Left lung (tissue), 10 donors: ENCODE results near the gene FBXW5. TPM values are rescaled to one million over a fixed set of nuclear protein-coding genes. Genes with fewer than 3 reads are reported as not detected.

Experiments
- ATAC-seq: fragments of 200-7000 bp; cut with Tn5 transposase; one replicate; pipeline ENCODE4 v1.9.1; 2020; ENCODE audit warnings: moderate library complexity
- DNase-seq, 4 donors: peaks; one replicate each; pipeline ENCODE4 v3.0.0-alpha.2; 2013 to 2020
- H3K27ac ChIP-seq, 2 donors: fragments of 200-600 bp; sonication (generic) in 1 of 2; one replicate each; pipeline versions ENCODE4 v1.5.0 to v1.8.0; 2020 to 2021
- H3K27me3 ChIP-seq, 2 donors: fragments of 200-600 bp; sonication (generic) in 1 of 2; one replicate each; pipeline versions ENCODE4 v1.5.0 to v1.8.0; 2020 to 2021
- H3K36me3 ChIP-seq, 2 donors: fragments of 200-600 bp; sonication (generic) in 1 of 2; one replicate each; pipeline versions ENCODE4 v1.5.0 to v1.8.0; 2020 to 2021
- H3K4me1 ChIP-seq, 2 donors: fragments of 200-600 bp; one replicate each; pipeline ENCODE4 v1.8.0; 2021
- H3K4me3 ChIP-seq, 2 donors: fragments of 200-600 bp; sonication (generic) in 1 of 2; one replicate each; pipeline versions ENCODE4 v1.5.0 to v1.8.0; 2020 to 2021; ENCODE audit warnings: mild to moderate bottlenecking in 1 of 2
- H3K9me3 ChIP-seq, 2 donors: fragments of 200-600 bp; sonication (generic) in 1 of 2; one replicate each; pipeline versions ENCODE4 v1.5.0 to v1.8.0; 2020 to 2021
- intact Hi-C, 2 donors: fragments of 100-400 bp; cut with DNase I; formaldehyde crosslinking; loops; one replicate each; pipeline versions ENCODE4 v1.11.2 to v1.14.2; 2022
- polyA plus RNA-seq, 6 donors: library from polyadenylated mRNA; unstranded; fragments of 120-200 nt; gene quantifications; one replicate each; pipeline ENCODE4 v1.2.1, GENCODE V29; 2013; ENCODE audit not compliant: insufficient read length in 6 of 6
- total RNA-seq, 2 donors: library from RNA; stranded (reverse); fragmentation: NEBNext Ultra II Directional; extraction: Animal tissue kit (Norgen Biotek cat#: 25700); gene quantifications; one replicate each; pipeline ENCODE4 v1.2.1, GENCODE V29; 2021
- TF ChIP-seq, protein P1 (sequence below), 2 donors: fragments of 200-600 bp; sonication (generic) in 1 of 2; IDR thresholded peaks; one replicate each; pipeline versions ENCODE4 v1.5.0 to v1.8.0; 2021; ENCODE audit warnings: antibody characterized with exemption in 2 of 2
- donor health status: DM: no; HTN: yes; CAD: no.
- donor health status: DM: no; HTN: no; CAD: no.

FBXW5 gene
- total and polyA plus RNA-seq, 8 donors = 33.0 to 111 (median 47.7) TPM

- ATAC-seq (no peak), DNase-seq (peak in 2 of 4 donors; percentile 36 to 79)
- no peaks in the 10 kb centered on the region for H3K9me3 ChIP-seq
- intact Hi-C loops = no loop called here
- H3K36me3 ChIP-seq = peaks cover 0 to 26% of the 10 kb centered on the region in 2 donors
- no peak overlapping the region for H3K4me3 ChIP-seq
- H3K4me1 ChIP-seq = peaks cover 13 to 51% of the 10 kb centered on the region in 2 donors
- TF ChIP-seq, protein P1, sequence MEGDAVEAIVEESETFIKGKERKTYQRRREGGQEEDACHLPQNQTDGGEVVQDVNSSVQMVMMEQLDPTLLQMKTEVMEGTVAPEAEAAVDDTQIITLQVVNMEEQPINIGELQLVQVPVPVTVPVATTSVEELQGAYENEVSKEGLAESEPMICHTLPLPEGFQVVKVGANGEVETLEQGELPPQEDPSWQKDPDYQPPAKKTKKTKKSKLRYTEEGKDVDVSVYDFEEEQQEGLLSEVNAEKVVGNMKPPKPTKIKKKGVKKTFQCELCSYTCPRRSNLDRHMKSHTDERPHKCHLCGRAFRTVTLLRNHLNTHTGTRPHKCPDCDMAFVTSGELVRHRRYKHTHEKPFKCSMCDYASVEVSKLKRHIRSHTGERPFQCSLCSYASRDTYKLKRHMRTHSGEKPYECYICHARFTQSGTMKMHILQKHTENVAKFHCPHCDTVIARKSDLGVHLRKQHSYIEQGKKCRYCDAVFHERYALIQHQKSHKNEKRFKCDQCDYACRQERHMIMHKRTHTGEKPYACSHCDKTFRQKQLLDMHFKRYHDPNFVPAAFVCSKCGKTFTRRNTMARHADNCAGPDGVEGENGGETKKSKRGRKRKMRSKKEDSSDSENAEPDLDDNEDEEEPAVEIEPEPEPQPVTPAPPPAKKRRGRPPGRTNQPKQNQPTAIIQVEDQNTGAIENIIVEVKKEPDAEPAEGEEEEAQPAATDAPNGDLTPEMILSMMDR (IDR thresholded peaks at IDR 0.05) = no peak
- no peak overlapping the region for H3K27ac ChIP-seq
- H3K27me3 ChIP-seq = no peaks in the 10 kb centered on the region
Observed at GRCh38 chr9:136945333-136946227, 1.0 kb upstream of the FBXW5 start.

DNA sequence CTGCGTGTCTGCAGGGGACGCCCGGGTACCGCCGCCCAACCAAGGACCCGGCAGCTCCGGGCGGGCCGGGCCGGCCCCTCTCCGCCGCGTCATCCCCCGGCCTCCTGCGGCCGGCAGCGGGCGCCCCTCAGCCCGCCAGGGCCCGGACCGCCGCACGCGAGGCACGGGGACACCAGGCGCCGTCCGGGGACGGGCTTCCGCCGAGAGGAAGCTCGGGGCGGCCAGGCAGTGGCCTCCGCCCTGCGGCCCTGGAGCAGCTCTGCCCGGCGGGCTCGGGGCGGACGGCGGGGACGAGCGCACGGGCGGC is 373 bp downstream of the FBXW5 start:
- Histone ChIP-seq H3K9me3 (no peaks in the 10 kb centered on the region), H3K27ac (peak overlapping the region; percentile 83 to 90), H3K27me3 (no peaks in the 10 kb centered on the region), H3K36me3 (peaks cover 0 to 40% of the 10 kb centered on the region in 2 donors), H3K4me1 (peaks cover 9 to 40% of the 10 kb centered on the region in 2 donors), H3K4me3 (peak overlapping the region; percentile 94 to 98)
- ATAC-seq = peak; percentile 20
- intact Hi-C loops = no loop called here
- DNase-seq = no peak
- TF ChIP-seq, protein P1 (IDR thresholded peaks at IDR 0.05) = no peak

GRCh38 chr9:136943291-136944211 is 987 bp downstream of the FBXW5 start:
- ATAC-seq = peak; percentile 8

GRCh38 chr9:136942881-136943230 is 1.7 kb downstream of the FBXW5 start:
- TF ChIP-seq, protein P1 (IDR thresholded peaks at IDR 0.05) = no peak
- peaks cover 2 to 29% of the 10 kb centered on the region in 2 donors for H3K4me1 ChIP-seq
- intact Hi-C loops = no loop called here
- DNase-seq = peak in 2 of 4 donors; percentile 31 to 72
- no peak for ATAC-seq
- no peaks in the 10 kb centered on the region for H3K27me3 ChIP-seq
- H3K36me3 ChIP-seq = peaks cover 0 to 49% of the 10 kb centered on the region in 2 donors
- no peak overlapping the region for H3K27ac ChIP-seq
- H3K9me3 ChIP-seq = no peaks in the 10 kb centered on the region
- H3K4me3 ChIP-seq = peak overlapping the region in 1 of 2 donors; percentile 98

More at GRCh38 chr9:136943291-136944211, 987 bp downstream of the FBXW5 start:
- intact Hi-C loops = no loop called here
- DNase-seq = peak in 3 of 4 donors; percentile 12 to 88 (median 47)
- TF ChIP-seq, protein P1 (IDR thresholded peaks at IDR 0.05) = no peak
- Histone ChIP-seq H3K9me3 (no peaks in the 10 kb centered on the region), H3K36me3 (peaks cover 0 to 44% of the 10 kb centered on the region in 2 donors), H3K27me3 (no peaks in the 10 kb centered on the region), H3K27ac (peak overlapping the region; percentile 83 to 90), H3K4me3 (peak overlapping the region; percentile 94 to 98), H3K4me1 (peaks cover 5 to 36% of the 10 kb centered on the region in 2 donors)
